WERI-Rb-1 (cell line): ENCODE results near the gene CCRL2.

Experiments
- DNase-seq: peaks from one replicate; pipeline ENCODE4 v3.0.0-alpha.2; 2020
- H3K27ac ChIP-seq: fragments of 250-450 bp; sonication (Bioruptor Pico); 2 replicates; pipeline ENCODE4 v1.5.1; 2020; ENCODE audit warnings: mild to moderate bottlenecking, moderate library complexity
- H3K27me3 ChIP-seq: fragments of 250-450 bp; sonication (Bioruptor Pico); 2 replicates; pipeline ENCODE4 v1.5.1; 2021; ENCODE audit warnings: mild to moderate bottlenecking, low read depth, moderate library complexity; ENCODE audit not compliant: insufficient read depth, severe bottlenecking
- H3K36me3 ChIP-seq: fragments of 250-450 bp; sonication (Bioruptor Pico); 2 replicates; pipeline ENCODE4 v1.5.1; 2020; ENCODE audit warnings: mild to moderate bottlenecking, moderate library complexity
- H3K4me3 ChIP-seq: 2 replicates; pipeline ENCODE4 v1.5.1; 2011; ENCODE audit warnings: low read depth, mild to moderate bottlenecking, control low read depth, low read length
- H3K9me3 ChIP-seq: fragments of 250-450 bp; sonication (Bioruptor Pico); 2 replicates; pipeline ENCODE4 v1.5.1; 2021; ENCODE audit warnings: mild to moderate bottlenecking, moderate library complexity; ENCODE audit not compliant: severe bottlenecking
- CTCF ChIP-seq: IDR thresholded peaks from 2 replicates; pipeline ENCODE4 v1.5.1; 2011; ENCODE audit warnings: low read depth, mild to moderate bottlenecking, control low read depth, inconsistent platforms, low read length

CCRL2 gene

GRCh38 chr3:46365041-46365440 lies 42.0 kb upstream of the CCRL2 start:
- no peaks in the 10 kb centered on the region for H3K9me3 ChIP-seq
- no peak for DNase-seq
- TF ChIP-seq CTCF, result no peak
- peaks cover 91% of the 10 kb centered on the region for H3K27me3 ChIP-seq
- H3K27ac ChIP-seq, result no peak overlapping the region
- H3K4me3 ChIP-seq, result no peak overlapping the region
- H3K36me3 ChIP-seq, result no peaks in the 10 kb centered on the region

DNA sequence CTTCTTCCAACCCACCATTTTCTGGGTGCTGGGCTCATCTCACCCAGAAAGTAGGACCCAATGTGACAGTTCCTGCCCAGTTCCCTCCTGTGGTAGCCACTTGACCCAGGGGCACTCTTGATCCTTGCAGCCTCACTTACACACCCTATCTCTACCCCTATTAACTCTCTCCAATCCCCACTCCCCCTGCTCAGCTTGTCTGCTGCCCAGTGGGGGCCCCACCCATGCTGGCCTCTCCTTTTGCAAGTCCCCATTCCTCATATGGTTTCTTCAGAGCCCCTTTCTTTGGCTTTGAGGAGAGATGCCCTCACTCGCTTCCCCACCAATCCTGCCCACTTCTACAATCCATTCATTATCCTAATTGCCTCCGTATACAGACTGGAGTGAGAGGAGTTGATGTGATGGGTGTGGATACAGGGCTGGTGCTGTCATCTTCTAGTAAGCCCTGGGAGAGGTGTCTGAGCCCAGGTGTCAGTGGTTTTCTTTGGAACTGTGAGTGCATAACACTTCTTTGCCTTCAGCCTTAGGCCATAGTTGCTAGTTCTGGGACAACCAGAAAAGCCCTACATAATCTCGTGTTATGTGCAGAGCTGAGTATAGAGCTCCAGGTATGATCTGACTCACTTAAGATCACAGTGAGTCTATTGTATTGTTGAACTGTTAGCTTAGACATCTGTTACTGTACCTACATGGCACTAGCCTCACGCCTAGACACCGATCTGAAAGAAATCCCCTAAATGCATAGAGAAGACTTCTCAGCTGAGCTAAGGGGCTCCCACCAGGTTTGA lies 41.1 kb upstream of the CCRL2 start:
- no peaks in the 10 kb centered on the region for H3K36me3 ChIP-seq
- TF ChIP-seq CTCF, result no peak
- no peak overlapping the region for H3K27ac ChIP-seq
- H3K27me3 ChIP-seq, result peaks cover 88% of the 10 kb centered on the region
- DNase-seq, result no peak
- H3K4me3 ChIP-seq, result no peak overlapping the region
- H3K9me3 ChIP-seq, result no peaks in the 10 kb centered on the region

- peaks cover 88% of the 10 kb centered on the region for H3K27me3 ChIP-seq
- H3K9me3 ChIP-seq, result no peaks in the 10 kb centered on the region
- TF ChIP-seq CTCF, result no peak
- H3K36me3 ChIP-seq, result no peaks in the 10 kb centered on the region
- no peak overlapping the region for H3K4me3 ChIP-seq
- no peak for DNase-seq
- no peak overlapping the region for H3K27ac ChIP-seq
Measured at GRCh38 chr3:46367811-46368210, 39.2 kb upstream of the CCRL2 start.

DNA sequence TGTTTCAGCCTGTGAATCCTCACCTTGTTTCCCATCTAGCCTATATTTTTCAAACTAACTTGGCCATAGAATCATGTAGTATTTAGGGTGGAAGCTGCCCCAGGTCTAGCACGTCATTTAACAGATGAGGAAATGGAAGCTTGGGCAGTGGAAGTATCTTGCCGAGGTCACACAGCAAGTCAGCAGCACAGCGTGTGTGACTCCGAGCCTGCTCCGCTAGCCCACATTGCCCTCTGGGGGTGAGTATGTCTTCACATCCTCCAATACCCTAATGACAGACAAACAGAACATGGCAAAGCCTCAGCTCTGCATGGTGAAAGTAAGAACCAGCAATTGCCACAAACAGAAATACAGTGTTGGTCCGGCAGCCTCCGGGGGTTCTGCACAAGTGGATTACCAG lies 38.5 kb upstream of the CCRL2 start:
- Histone ChIP-seq H3K36me3 (no peaks in the 10 kb centered on the region), H3K27me3 (peaks cover 90% of the 10 kb centered on the region), H3K9me3 (no peaks in the 10 kb centered on the region), H3K27ac (no peak overlapping the region), H3K4me3 (no peak overlapping the region)
- DNase-seq, result no peak
- TF ChIP-seq CTCF, result no peak

GRCh38 chr3:46369151-46369550 lies 37.9 kb upstream of the CCRL2 start:
- TF ChIP-seq CTCF, result no peak
- Histone ChIP-seq H3K27me3 (peaks cover 90% of the 10 kb centered on the region), H3K27ac (no peak overlapping the region), H3K9me3 (no peaks in the 10 kb centered on the region), H3K36me3 (no peaks in the 10 kb centered on the region), H3K4me3 (no peak overlapping the region)
- no peak for DNase-seq

- TF ChIP-seq CTCF, result no peak
Measured at GRCh38 chr3:46369675-46370132, 37.4 kb upstream of the CCRL2 start.

More at GRCh38 chr3:46369675-46370132, 37.4 kb upstream of the CCRL2 start:
- H3K27ac ChIP-seq, result no peak overlapping the region
- H3K4me3 ChIP-seq, result no peak overlapping the region
- no peaks in the 10 kb centered on the region for H3K9me3 ChIP-seq
- no peaks in the 10 kb centered on the region for H3K36me3 ChIP-seq
- peaks cover 90% of the 10 kb centered on the region for H3K27me3 ChIP-seq
- no peak for DNase-seq
